Mucosa of rectum (tissue), 2 donors: ENCODE measurements around the gene DCLRE1B.
"Not testable (repeated sequence)": the region's sequence is repeated elsewhere in the genome, so short reads cannot be mapped to it uniquely, and the experiment has no call there.

Experiments used
- H3K27ac ChIP-seq, 2 donors: one replicate each; pipeline ENCODE4 v1.7.0; 2013; ENCODE audit warnings: inconsistent platforms in 2 of 2, low read depth in 2 of 2, low read length in 2 of 2
- H3K27me3 ChIP-seq, 2 donors: one replicate each; pipeline ENCODE4 v1.7.0; 2013; ENCODE audit warnings: low read length in 2 of 2; ENCODE audit not compliant: control insufficient read depth in 2 of 2, insufficient read depth in 2 of 2
- H3K36me3 ChIP-seq, 2 donors: one replicate each; pipeline ENCODE4 v1.7.0; 2013; ENCODE audit warnings: low read length in 2 of 2; ENCODE audit not compliant: control insufficient read depth in 2 of 2, insufficient read depth in 2 of 2
- H3K4me1 ChIP-seq, 2 donors: one replicate each; pipeline ENCODE4 v1.7.0; 2013; ENCODE audit warnings: low read length in 2 of 2, mild to moderate bottlenecking in 1 of 2; ENCODE audit not compliant: control insufficient read depth in 2 of 2, insufficient read depth in 2 of 2
- H3K4me3 ChIP-seq, 2 donors: one replicate each; pipeline ENCODE4 v1.7.0; 2013; ENCODE audit warnings: low read length in 2 of 2
- H3K9ac ChIP-seq, 2 donors: one replicate each; pipeline ENCODE4 v1.7.0; 2013; ENCODE audit warnings: low read length in 2 of 2, low read depth in 1 of 2, mild to moderate bottlenecking in 1 of 2
- H3K9me3 ChIP-seq, 2 donors: one replicate each; pipeline ENCODE4 v1.7.0; 2013; ENCODE audit warnings: low read length in 2 of 2; ENCODE audit not compliant: control insufficient read depth in 2 of 2
- donor health status: healthy.
- donor health status: Normal muscosa, but diverticular disease.

The DCLRE1B gene

GRCh38 chr1:113946112-113946511 lies 41.0 kb downstream of the DCLRE1B start:
- peaks cover 17 to 26% of the 10 kb centered on the region in 2 donors for H3K4me1 ChIP-seq
- peaks cover 4 to 7% of the 10 kb centered on the region in 2 donors for H3K36me3 ChIP-seq
- H3K9me3 ChIP-seq, result no peaks in the 10 kb centered on the region
- no peak overlapping the region for H3K9ac ChIP-seq
- H3K27ac ChIP-seq, result no peak overlapping the region
- no peaks in the 10 kb centered on the region for H3K27me3 ChIP-seq
- no peak overlapping the region for H3K4me3 ChIP-seq

GRCh38 chr1:113946678-113947387 lies 41.7 kb downstream of the DCLRE1B start:
- H3K27ac ChIP-seq, result peak overlapping the region; percentile 49 to 56

GRCh38 chr1:113947388-113948107 lies 42.4 kb downstream of the DCLRE1B start:
- Histone ChIP-seq H3K9me3 (no peaks in the 10 kb centered on the region), H3K9ac (peak overlapping the region; percentile 3 to 38), H3K36me3 (peaks cover 0 to 4% of the 10 kb centered on the region in 2 donors), H3K27me3 (no peaks in the 10 kb centered on the region), H3K4me3 (peak overlapping the region in 1 of 2 donors; percentile 31), H3K4me1 (peaks cover 17 to 26% of the 10 kb centered on the region in 2 donors), H3K27ac (peak overlapping the region; percentile 49 to 56)

More at GRCh38 chr1:113946678-113947387, 41.7 kb downstream of the DCLRE1B start:
- Histone ChIP-seq H3K9ac (peak overlapping the region in 1 of 2 donors; percentile 3), H3K27me3 (no peaks in the 10 kb centered on the region), H3K4me1 (peaks cover 17 to 26% of the 10 kb centered on the region in 2 donors), H3K9me3 (no peaks in the 10 kb centered on the region), H3K36me3 (peaks cover 0 to 7% of the 10 kb centered on the region in 2 donors), H3K4me3 (peak overlapping the region in 1 of 2 donors; percentile 31)

- H3K4me3 ChIP-seq, H3K9ac ChIP-seq, H3K36me3 ChIP-seq, H3K9me3 ChIP-seq, H3K27me3 ChIP-seq: not testable (repeated sequence)
- H3K4me1 ChIP-seq, result peaks cover 17 to 26% of the 10 kb centered on the region in 2 donors
- H3K27ac ChIP-seq, result peak overlapping the region in 1 of 2 donors; percentile 56
These were observed 43.0 kb downstream of the DCLRE1B start for GRCh38 chr1:113948151-113948550.

GRCh38 chr1:113949007-113949406 lies 43.9 kb downstream of the DCLRE1B start:
- H3K27me3 ChIP-seq, result no peaks in the 10 kb centered on the region
- no peak overlapping the region for H3K4me3 ChIP-seq
- H3K36me3 ChIP-seq, result peaks cover 0 to 4% of the 10 kb centered on the region in 2 donors
- no peak overlapping the region for H3K27ac ChIP-seq
- H3K4me1 ChIP-seq, result peaks cover 17 to 26% of the 10 kb centered on the region in 2 donors
- H3K9me3 ChIP-seq, result no peaks in the 10 kb centered on the region
- H3K9ac ChIP-seq, result no peak overlapping the region

GRCh38 chr1:113950908-113951307 lies 45.8 kb downstream of the DCLRE1B start:
- H3K9me3 ChIP-seq, result no peaks in the 10 kb centered on the region
- no peak overlapping the region for H3K27ac ChIP-seq
- H3K4me1 ChIP-seq, result peaks cover 17 to 24% of the 10 kb centered on the region in 2 donors

GRCh38 chr1:113951719-113952118 lies 46.6 kb downstream of the DCLRE1B start:
- Histone ChIP-seq H3K9me3 (no peaks in the 10 kb centered on the region), H3K27ac (no peak overlapping the region), H3K27me3 (no peaks in the 10 kb centered on the region), H3K4me1 (peaks cover 14 to 17% of the 10 kb centered on the region in 2 donors), H3K4me3 (no peak overlapping the region), H3K36me3 (peaks cover 14 to 19% of the 10 kb centered on the region in 2 donors), H3K9ac (no peak overlapping the region)

More at GRCh38 chr1:113950908-113951307, 45.8 kb downstream of the DCLRE1B start:
- H3K36me3 ChIP-seq, result peaks cover 9 to 15% of the 10 kb centered on the region in 2 donors
- H3K9ac ChIP-seq, result no peak overlapping the region
- H3K4me3 ChIP-seq, result no peak overlapping the region
- H3K27me3 ChIP-seq, result no peaks in the 10 kb centered on the region

- H3K9me3 ChIP-seq, result no peaks in the 10 kb centered on the region
- H3K4me3 ChIP-seq, result no peak overlapping the region
- H3K4me1 ChIP-seq, result no peaks in the 10 kb centered on the region
- no peaks in the 10 kb centered on the region for H3K27me3 ChIP-seq
- H3K27ac ChIP-seq, result no peak overlapping the region
- H3K36me3 ChIP-seq, result peaks cover 41 to 65% of the 10 kb centered on the region in 2 donors
- no peak overlapping the region for H3K9ac ChIP-seq
These were observed 52.9 kb downstream of the DCLRE1B start for GRCh38 chr1:113957984-113958383.

- H3K36me3 ChIP-seq, result peaks cover 48 to 71% of the 10 kb centered on the region in 2 donors
- no peak overlapping the region for H3K27ac ChIP-seq
- no peaks in the 10 kb centered on the region for H3K27me3 ChIP-seq
- H3K9ac ChIP-seq, result no peak overlapping the region
- no peak overlapping the region for H3K4me3 ChIP-seq
- no peaks in the 10 kb centered on the region for H3K4me1 ChIP-seq
- H3K9me3 ChIP-seq, result no peaks in the 10 kb centered on the region
These were observed 53.6 kb downstream of the DCLRE1B start for GRCh38 chr1:113958691-113959090.

GRCh38 chr1:113963281-113963906 lies 58.3 kb downstream of the DCLRE1B start:
- H3K27me3 ChIP-seq, result no peaks in the 10 kb centered on the region
- no peak overlapping the region for H3K9ac ChIP-seq
- peaks cover 65% of the 10 kb centered on the region in 2 donors for H3K36me3 ChIP-seq

More at GRCh38 chr1:113963281-113963906, 58.3 kb downstream of the DCLRE1B start:
- Histone ChIP-seq H3K4me1 (no peaks in the 10 kb centered on the region), H3K9me3 (no peaks in the 10 kb centered on the region), H3K27ac (no peak overlapping the region), H3K4me3 (no peak overlapping the region)
